ENCODE results near the gene AK4. TPM values are rescaled to one million over a fixed set of nuclear protein-coding genes. Genes with fewer than 3 reads are reported as not detected.
A peak's percentile ranks its signal among the peaks of the same experiment; 100 is the strongest.

The AK4 gene
- total and polyA plus RNA-seq, 8 donors: 1.9 to 8.7 (median 3.3) TPM

GRCh38 chr1:65147424-65148177 lies 402 bp upstream of the AK4 start:
- peak in 3 of 4 donors; percentile 30 to 87 (median 38) for DNase-seq
- H3K9me3 ChIP-seq: no peaks in the 10 kb centered on the region
- TF ChIP-seq CTCF (IDR thresholded peaks at IDR 0.05): no peak
- peaks cover 3 to 25% of the 10 kb centered on the region in 2 donors for H3K4me1 ChIP-seq
- ATAC-seq: peak; percentile 72
- intact Hi-C loops (cut with DNase I): no loop called here
- H3K27ac ChIP-seq: no peak overlapping the region
- no peaks in the 10 kb centered on the region for H3K36me3 ChIP-seq
- H3K4me3 ChIP-seq: peak overlapping the region; percentile 69 to 74
- peaks cover 5 to 43% of the 10 kb centered on the region in 2 donors for H3K27me3 ChIP-seq

GRCh38 chr1:65148548-65149350 lies 746 bp downstream of the AK4 start:
- peaks cover 5 to 43% of the 10 kb centered on the region in 2 donors for H3K27me3 ChIP-seq
- H3K4me1 ChIP-seq: peaks cover 3 to 25% of the 10 kb centered on the region in 2 donors
- peak overlapping the region; percentile 69 to 74 for H3K4me3 ChIP-seq
- peak; percentile 69 for ATAC-seq
- intact Hi-C loops (cut with DNase I): no loop called here
- H3K36me3 ChIP-seq: no peaks in the 10 kb centered on the region
- no peak overlapping the region for H3K27ac ChIP-seq
- TF ChIP-seq CTCF (IDR thresholded peaks at IDR 0.05): no peak
- DNase-seq: peak in 3 of 4 donors; percentile 17 to 86 (median 42)
- H3K9me3 ChIP-seq: no peaks in the 10 kb centered on the region

- Histone ChIP-seq H3K36me3 (no peaks in the 10 kb centered on the region), H3K9me3 (no peaks in the 10 kb centered on the region), H3K27me3 (peaks cover 5 to 43% of the 10 kb centered on the region in 2 donors), H3K4me1 (peaks cover 3 to 25% of the 10 kb centered on the region in 2 donors), H3K4me3 (peak overlapping the region; percentile 69 to 74), H3K27ac (no peak overlapping the region)
- ATAC-seq: no peak
- DNase-seq: no peak
- intact Hi-C loops (cut with DNase I): no loop called here
- TF ChIP-seq CTCF (IDR thresholded peaks at IDR 0.05): no peak
These were observed 1.5 kb downstream of the AK4 start for GRCh38 chr1:65149351-65150107.

GRCh38 chr1:65150108-65150463 lies 2.1 kb downstream of the AK4 start:
- peaks cover 5 to 43% of the 10 kb centered on the region in 2 donors for H3K27me3 ChIP-seq
- H3K9me3 ChIP-seq: no peaks in the 10 kb centered on the region
- H3K4me3 ChIP-seq: no peak overlapping the region
- no peak overlapping the region for H3K27ac ChIP-seq
- ATAC-seq (no peak), DNase-seq (no peak)
- intact Hi-C loops (cut with DNase I): no loop called here
- TF ChIP-seq CTCF (IDR thresholded peaks at IDR 0.05): no peak
- H3K36me3 ChIP-seq: no peaks in the 10 kb centered on the region
- H3K4me1 ChIP-seq: peaks cover 3 to 25% of the 10 kb centered on the region in 2 donors
